ENCODE data around the gene ACAA1. TPM values are rescaled to one million over a fixed set of nuclear protein-coding genes. Genes with fewer than 3 reads are reported as not detected.

ACAA1 gene
- total RNA-seq, 1 experiment from 2014 or later: 24.0 TPM

DNA sequence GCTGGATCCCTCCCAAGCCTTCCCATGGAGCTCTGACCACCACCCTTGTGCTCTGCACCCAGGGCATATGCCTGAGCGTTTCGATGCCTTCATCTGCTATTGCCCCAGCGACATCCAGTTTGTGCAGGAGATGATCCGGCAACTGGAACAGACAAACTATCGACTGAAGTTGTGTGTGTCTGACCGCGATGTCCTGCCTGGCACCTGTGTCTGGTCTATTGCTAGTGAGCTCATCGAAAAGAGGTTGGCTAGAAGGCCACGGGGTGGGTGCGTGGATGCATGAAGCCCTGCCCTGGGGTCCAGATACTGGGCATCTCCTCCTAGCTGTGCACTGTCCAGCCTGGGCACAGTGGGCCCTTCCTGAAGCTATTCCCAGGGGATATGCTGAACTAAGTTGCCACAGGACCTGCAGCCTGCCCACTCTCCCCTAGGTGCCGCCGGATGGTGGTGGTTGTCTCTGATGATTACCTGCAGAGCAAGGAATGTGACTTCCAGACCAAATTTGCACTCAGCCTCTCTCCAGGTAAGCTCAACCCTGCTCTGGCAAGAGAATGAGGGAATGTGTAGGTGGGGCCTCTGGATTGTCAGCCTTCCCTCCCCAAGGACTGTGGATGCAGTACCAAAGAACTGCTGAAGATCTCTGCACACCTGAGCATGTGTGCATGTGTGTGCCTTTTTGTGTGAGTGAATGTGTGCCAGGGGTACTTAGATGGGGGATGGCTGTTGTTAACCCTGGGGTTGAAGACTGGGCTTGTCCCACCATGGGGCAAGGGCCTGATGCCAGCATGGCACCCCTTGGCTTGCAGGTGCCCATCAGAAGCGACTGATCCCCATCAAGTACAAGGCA is 3.6 kb upstream of the ACAA1 start:
- Histone ChIP-seq H3K4me3 (ENCODE audit: low read depth, low read length, poor library complexity, severe bottlenecking) (no peak overlapping the region), H3K27me3 (replicated peaks; ENCODE audit: insufficient read depth, low read depth, low read length, poor library complexity) (no peaks in the 10 kb centered on the region), H3K27ac (ENCODE audit: low read depth, low read length, poor library complexity, severe bottlenecking) (no peak overlapping the region), H3K9me3 (ENCODE audit: low read depth, low read length, poor library complexity, severe bottlenecking) (no peaks in the 10 kb centered on the region), H3K4me1 (ENCODE audit: insufficient read depth, low read length, poor library complexity, severe bottlenecking) (peaks cover 4% of the 10 kb centered on the region), H3K36me3 (ENCODE audit: insufficient read depth, low read length, poor library complexity, severe bottlenecking) (no peaks in the 10 kb centered on the region)
- intact Hi-C loops (cut with micrococcal nuclease; ENCODE audit: unreplicated experiment): no loop called here
- TF ChIP-seq CTCF (conservative IDR thresholded peaks at IDR 0.05; ENCODE audit: low read depth, low read length): no peak
- TF ChIP-seq EZH2 (IDR thresholded peaks at IDR 0.05; ENCODE audit: borderline replicate concordance, low read depth, low read length, poor library complexity, severe bottlenecking): no peak
- POLR2A ChIA-PET (ENCODE audit: low non-redundant PET): no interaction called here
- DNase-seq (ENCODE audit: low spot score): no peak
- BruUV-seq (replicated peaks): no TSS peak
- CTCF ChIA-PET: no interaction called here

GRCh38 chr3:38139652-38140051 is 2.7 kb upstream of the ACAA1 start:
- ChIA-PET CTCF (no interaction called here), POLR2A (ENCODE audit: low non-redundant PET) (no interaction called here)
- no peaks in the 10 kb centered on the region for H3K36me3 ChIP-seq (ENCODE audit: insufficient read depth, low read length, poor library complexity, severe bottlenecking)
- H3K27ac ChIP-seq (ENCODE audit: low read depth, low read length, poor library complexity, severe bottlenecking): no peak overlapping the region
- no TSS peak for BruUV-seq (replicated peaks)
- TF ChIP-seq EZH2 (IDR thresholded peaks at IDR 0.05; ENCODE audit: borderline replicate concordance, low read depth, low read length, poor library complexity, severe bottlenecking): no peak
- H3K9me3 ChIP-seq (ENCODE audit: low read depth, low read length, poor library complexity, severe bottlenecking): no peaks in the 10 kb centered on the region
- DNase-seq (ENCODE audit: low spot score): no peak
- H3K27me3 ChIP-seq (replicated peaks; ENCODE audit: insufficient read depth, low read depth, low read length, poor library complexity): no peaks in the 10 kb centered on the region
- intact Hi-C loops (cut with micrococcal nuclease; ENCODE audit: unreplicated experiment): loop anchor here (10.0 kb wide), 1 partner anchor 205 kb away; the partner anchor contains the start of gene XYLB
- H3K4me1 ChIP-seq (ENCODE audit: insufficient read depth, low read length, poor library complexity, severe bottlenecking): peaks cover 4% of the 10 kb centered on the region
- peak overlapping the region; percentile 81 for H3K4me3 ChIP-seq (ENCODE audit: low read depth, low read length, poor library complexity, severe bottlenecking)

GRCh38 chr3:38139191-38139590 is 2.3 kb upstream of the ACAA1 start:
- TF ChIP-seq EZH2 (IDR thresholded peaks at IDR 0.05; ENCODE audit: borderline replicate concordance, low read depth, low read length, poor library complexity, severe bottlenecking): no peak
- TF ChIP-seq CTCF (conservative IDR thresholded peaks at IDR 0.05; ENCODE audit: low read depth, low read length): no peak
- H3K27me3 ChIP-seq (replicated peaks; ENCODE audit: insufficient read depth, low read depth, low read length, poor library complexity): no peaks in the 10 kb centered on the region
- H3K4me1 ChIP-seq (ENCODE audit: insufficient read depth, low read length, poor library complexity, severe bottlenecking): peaks cover 4% of the 10 kb centered on the region
- ChIA-PET CTCF (no interaction called here), POLR2A (ENCODE audit: low non-redundant PET) (no interaction called here)
- H3K27ac ChIP-seq (ENCODE audit: low read depth, low read length, poor library complexity, severe bottlenecking): no peak overlapping the region
- intact Hi-C loops (cut with micrococcal nuclease; ENCODE audit: unreplicated experiment): loop anchor here (10.0 kb wide), 1 partner anchor 206 kb away; the partner anchor contains the start of gene XYLB
- H3K4me3 ChIP-seq (ENCODE audit: low read depth, low read length, poor library complexity, severe bottlenecking): peak overlapping the region; percentile 81
- DNase-seq (ENCODE audit: low spot score): no peak
- BruUV-seq (replicated peaks): no TSS peak
- H3K9me3 ChIP-seq (ENCODE audit: low read depth, low read length, poor library complexity, severe bottlenecking): no peaks in the 10 kb centered on the region
- H3K36me3 ChIP-seq (ENCODE audit: insufficient read depth, low read length, poor library complexity, severe bottlenecking): peaks cover under 1% of the 10 kb centered on the region

All from A673 (cell line).